ENCODE results near the gene DDA1. TPM values are rescaled to one million over a fixed set of nuclear protein-coding genes. Genes with fewer than 3 reads are reported as not detected.

The DDA1 gene
- total RNA-seq, 1 experiment from 2014 or later, result 55.6 TPM

DNA sequence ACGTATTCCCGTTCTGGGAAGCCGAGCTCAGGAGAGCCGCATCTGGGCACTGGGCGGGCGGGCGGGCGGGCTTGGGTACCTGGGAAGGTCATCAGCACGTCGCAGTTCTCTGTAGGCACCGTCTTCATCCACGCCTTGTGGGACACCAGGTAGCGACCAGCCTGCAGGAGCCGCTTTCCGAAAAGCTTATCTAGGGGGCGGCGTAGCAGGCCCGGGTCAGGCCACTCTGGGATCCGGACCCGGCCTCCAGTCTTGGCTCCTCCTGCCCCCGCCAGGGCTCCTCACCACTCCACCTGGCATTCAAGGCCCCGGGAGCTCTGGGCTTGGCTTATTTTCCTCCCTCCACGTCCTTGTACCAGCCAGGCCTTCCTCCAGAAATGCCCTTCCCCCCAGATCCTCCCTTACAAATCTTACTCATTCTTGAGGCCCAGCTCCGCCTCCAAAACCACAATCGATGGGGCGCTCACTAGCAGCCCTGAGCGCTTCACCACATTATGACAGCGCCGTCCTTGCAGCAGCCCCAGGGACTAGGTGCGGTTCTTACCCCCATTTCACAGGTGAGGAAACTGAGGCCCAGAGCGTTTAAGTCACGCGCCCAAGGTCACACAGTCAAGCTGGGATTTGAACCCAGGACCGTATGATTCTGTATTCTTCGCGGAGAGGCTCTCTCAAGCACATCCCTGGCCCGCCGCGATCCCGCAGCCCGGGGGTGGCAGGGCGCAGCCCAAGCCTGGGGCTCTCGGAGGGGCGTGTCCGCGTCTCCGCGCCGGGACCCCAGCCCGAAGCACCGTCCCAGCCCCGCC, 24.4 kb downstream of the DDA1 start:
- BruUV-seq (replicated peaks), result no TSS peak
- Histone ChIP-seq H3K27me3 (replicated peaks; ENCODE audit: control insufficient read depth, insufficient read depth, low read length) (no peaks in the 10 kb centered on the region), H3K4me3 (ENCODE audit: low read depth, low read length) (peak overlapping the region; percentile 74), H3K9me3 (no peaks in the 10 kb centered on the region), H3K36me3 (ENCODE audit: control insufficient read depth, insufficient read depth, low read length) (peaks cover 1% of the 10 kb centered on the region; the same call in 1 of the 2 replicates), H3K4me1 (peaks cover 19% of the 10 kb centered on the region; the same call in 1 of the 2 replicates)
- TF ChIP-seq, protein P1, sequence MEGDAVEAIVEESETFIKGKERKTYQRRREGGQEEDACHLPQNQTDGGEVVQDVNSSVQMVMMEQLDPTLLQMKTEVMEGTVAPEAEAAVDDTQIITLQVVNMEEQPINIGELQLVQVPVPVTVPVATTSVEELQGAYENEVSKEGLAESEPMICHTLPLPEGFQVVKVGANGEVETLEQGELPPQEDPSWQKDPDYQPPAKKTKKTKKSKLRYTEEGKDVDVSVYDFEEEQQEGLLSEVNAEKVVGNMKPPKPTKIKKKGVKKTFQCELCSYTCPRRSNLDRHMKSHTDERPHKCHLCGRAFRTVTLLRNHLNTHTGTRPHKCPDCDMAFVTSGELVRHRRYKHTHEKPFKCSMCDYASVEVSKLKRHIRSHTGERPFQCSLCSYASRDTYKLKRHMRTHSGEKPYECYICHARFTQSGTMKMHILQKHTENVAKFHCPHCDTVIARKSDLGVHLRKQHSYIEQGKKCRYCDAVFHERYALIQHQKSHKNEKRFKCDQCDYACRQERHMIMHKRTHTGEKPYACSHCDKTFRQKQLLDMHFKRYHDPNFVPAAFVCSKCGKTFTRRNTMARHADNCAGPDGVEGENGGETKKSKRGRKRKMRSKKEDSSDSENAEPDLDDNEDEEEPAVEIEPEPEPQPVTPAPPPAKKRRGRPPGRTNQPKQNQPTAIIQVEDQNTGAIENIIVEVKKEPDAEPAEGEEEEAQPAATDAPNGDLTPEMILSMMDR (IDR thresholded peaks at IDR 0.05; ENCODE audit: insufficient read depth in 1 of 2, low read depth in 1 of 2, low read length in 1 of 2, severe bottlenecking in 1 of 2, unreplicated experiment in 1 of 2), result no peak
- intact Hi-C loops (cut with micrococcal nuclease; ENCODE audit: unreplicated experiment), result no loop called here
- Mint-ChIP-seq H3K36me3 (ENCODE audit: insufficient read depth, unreplicated experiment) (peaks cover 42% of the 10 kb centered on the region), H3K27ac (ENCODE audit: unreplicated experiment) (no peak overlapping the region), H3K27me3 (ENCODE audit: insufficient read depth, unreplicated experiment) (no peaks in the 10 kb centered on the region), H3K9me3 (ENCODE audit: unreplicated experiment) (no peaks in the 10 kb centered on the region), H3K4me3 (ENCODE audit: unreplicated experiment) (peak overlapping the region; percentile 91), H3K4me1 (ENCODE audit: low read depth, unreplicated experiment) (no peaks in the 10 kb centered on the region)
- CTCF ChIA-PET, result interaction anchor here (1.2 kb wide), 1 partner anchor 42 kb away, joined by 4 read pairs; no protein-coding TSS in a partner anchor
- POLR2A ChIA-PET, result interaction anchor here (0.6 to 1.3 kb wide), 2 partner anchors 25 to 743 kb away, joined by 4 to 6 read pairs; partner anchors contain the start of gene DDA1
- no peak for DNase-seq

DNA sequence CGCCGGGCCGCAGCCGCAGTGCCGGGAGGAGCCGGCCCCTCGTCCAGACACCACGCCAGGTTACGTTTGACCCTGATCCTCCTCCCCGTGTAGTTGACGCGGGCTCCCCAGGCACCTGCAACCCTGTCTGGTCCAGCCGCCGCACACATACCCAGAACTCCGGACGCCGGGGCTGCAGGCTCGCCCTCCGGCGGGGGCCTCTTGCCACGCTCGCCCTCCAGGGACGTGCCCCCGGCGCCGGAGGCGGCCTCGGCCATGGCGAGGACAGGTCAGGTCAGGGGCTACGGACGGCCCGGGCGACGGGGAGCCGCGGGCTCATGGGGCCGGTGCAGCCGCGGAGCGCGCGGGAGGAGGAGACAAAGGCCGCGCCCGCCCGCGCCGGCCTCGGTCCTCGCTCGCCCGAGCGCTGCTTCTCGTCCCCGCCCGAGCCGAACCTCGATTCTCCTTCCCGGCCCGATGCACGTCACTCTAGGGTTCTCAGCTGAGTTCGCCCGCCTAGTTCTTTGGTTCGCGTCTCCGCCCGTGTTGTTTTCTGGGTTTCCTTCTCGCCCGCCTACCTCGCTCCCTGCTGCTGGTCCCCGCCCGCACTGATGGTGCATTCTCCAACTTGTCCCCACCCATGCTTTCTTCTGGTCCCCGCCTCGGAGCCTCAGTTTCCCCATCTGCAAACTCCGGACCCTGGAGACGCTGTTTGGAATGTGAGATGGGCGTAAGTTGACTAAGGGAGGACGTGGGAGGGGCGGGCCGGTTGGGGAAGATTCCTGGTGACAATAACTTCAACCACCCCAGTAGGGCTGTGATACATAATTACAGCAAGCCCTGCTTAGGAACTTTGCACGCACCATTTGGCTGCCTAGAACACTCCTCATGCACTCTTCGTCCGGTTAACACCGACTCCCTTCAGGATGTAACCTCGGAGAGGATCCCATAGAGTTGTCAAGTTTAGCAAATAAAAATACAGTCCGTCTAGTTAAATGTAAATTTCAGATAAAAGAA, 25.3 kb downstream of the DDA1 start, which contains the start of gene ANO8:
Gene ANO8, minus strand, starts transcription at position 442 of the 996 bp plus-strand sequence. Its CDS starts 185 bp downstream, at position 257.
- no peaks in the 10 kb centered on the region for H3K27me3 ChIP-seq (replicated peaks; ENCODE audit: control insufficient read depth, insufficient read depth, low read length)
- no TSS peak for BruUV-seq (replicated peaks)
- no peaks in the 10 kb centered on the region for H3K27me3 Mint-ChIP-seq (ENCODE audit: insufficient read depth, unreplicated experiment)
- peaks cover 11% of the 10 kb centered on the region; the same call in 1 of the 2 replicates for H3K4me1 ChIP-seq
- ChIA-PET CTCF (interaction anchor here (1.1 kb wide), 1 partner anchor 26 kb away, joined by 3 read pairs; no protein-coding TSS in a partner anchor), POLR2A (interaction anchor here (2.9 kb wide), 1 partner anchor 26 kb away, joined by 8 read pairs; the partner anchor contains the start of gene DDA1)
- peaks cover 49% of the 10 kb centered on the region for H3K36me3 Mint-ChIP-seq (ENCODE audit: insufficient read depth, unreplicated experiment)
- H3K36me3 ChIP-seq (ENCODE audit: control insufficient read depth, insufficient read depth, low read length), result peaks cover 1% of the 10 kb centered on the region; the same call in 1 of the 2 replicates
- H3K27ac Mint-ChIP-seq (ENCODE audit: unreplicated experiment), result peak within 1 kb of the TSS; percentile 72
- DNase-seq, result peak; percentile 99
- no peaks in the 10 kb centered on the region for H3K9me3 ChIP-seq
- peak within 1 kb of the TSS; percentile 74 for H3K4me3 ChIP-seq (ENCODE audit: low read depth, low read length)
- H3K9me3 Mint-ChIP-seq (ENCODE audit: unreplicated experiment), result no peaks in the 10 kb centered on the region
- peak within 1 kb of the TSS; percentile 91 for H3K4me3 Mint-ChIP-seq (ENCODE audit: unreplicated experiment)
- intact Hi-C loops (cut with micrococcal nuclease; ENCODE audit: unreplicated experiment), result loop anchor here (5.0 kb wide), 1 partner anchor 223 kb away; the partner anchor contains the start of gene COLGALT1
- TF ChIP-seq, protein P1 (IDR thresholded peaks at IDR 0.05; ENCODE audit: insufficient read depth in 1 of 2, low read depth in 1 of 2, low read length in 1 of 2, severe bottlenecking in 1 of 2, unreplicated experiment in 1 of 2), result no peak
- H3K4me1 Mint-ChIP-seq (ENCODE audit: low read depth, unreplicated experiment), result no peaks in the 10 kb centered on the region

All from Caco-2 (cell line).